ENCODE results near the gene FAM184A. TPM values are rescaled to one million over a fixed set of nuclear protein-coding genes. Genes with fewer than 3 reads are reported as not detected.

FAM184A gene
- total RNA-seq, 6 donors from 2014 or later = 8.4 to 75.4 (median 39.5) TPM

GRCh38 chr6:119067091-119067490 lies 11.4 kb downstream of the FAM184A start:
- Histone ChIP-seq H3K9me3 (no peaks in the 10 kb centered on the region), H3K36me3 (no peaks in the 10 kb centered on the region), H3K4me3 (no peak overlapping the region), H3K4me1 (no peaks in the 10 kb centered on the region), H3K27ac (no peak overlapping the region), H3K27me3 (no peaks in the 10 kb centered on the region)
- DNase-seq (no peak), ATAC-seq (ENCODE audit: low FRiP score in 2 of 2) (no peak)
- TF ChIP-seq EP300 (IDR thresholded peaks at IDR 0.05) (no peak), CTCF (IDR thresholded peaks at IDR 0.05) (no peak), POLR2A (IDR thresholded peaks at IDR 0.05) (no peak), POLR2AphosphoS5 (IDR thresholded peaks at IDR 0.05) (no peak)

- Histone ChIP-seq H3K4me1 (no peaks in the 10 kb centered on the region), H3K27me3 (no peaks in the 10 kb centered on the region), H3K4me3 (no peak overlapping the region), H3K9me3 (no peaks in the 10 kb centered on the region), H3K36me3 (no peaks in the 10 kb centered on the region), H3K27ac (no peak overlapping the region)
- TF ChIP-seq EP300 (IDR thresholded peaks at IDR 0.05) (no peak), POLR2A (IDR thresholded peaks at IDR 0.05) (no peak)
- 77 to 79% methylated on average over 1 of the region's 1 CpG for WGBS, 2 donors
- DNase-seq (no peak), ATAC-seq (ENCODE audit: low FRiP score in 2 of 2) (no peak)
These were observed 11.9 kb downstream of the FAM184A start for GRCh38 chr6:119066517-119066916.

- TF ChIP-seq CTCF (IDR thresholded peaks at IDR 0.05) = no peak
- TF ChIP-seq POLR2AphosphoS5 (IDR thresholded peaks at IDR 0.05) = no peak
- no peak for TF ChIP-seq POLR2A (IDR thresholded peaks at IDR 0.05)
- no peak for TF ChIP-seq EP300 (IDR thresholded peaks at IDR 0.05)
- no peak overlapping the region for H3K27ac ChIP-seq
- no peak for DNase-seq
- no peaks in the 10 kb centered on the region for H3K4me1 ChIP-seq
- H3K27me3 ChIP-seq = no peaks in the 10 kb centered on the region
- ATAC-seq (ENCODE audit: low FRiP score in 2 of 2) = no peak
- 79% methylated on average over 2 of the region's 2 CpGs for WGBS, 2 donors
- no peak overlapping the region for H3K4me3 ChIP-seq
- no peaks in the 10 kb centered on the region for H3K9me3 ChIP-seq
- no peaks in the 10 kb centered on the region for H3K36me3 ChIP-seq
These were observed 12.5 kb downstream of the FAM184A start for GRCh38 chr6:119065955-119066354.

- Histone ChIP-seq H3K4me1 (no peaks in the 10 kb centered on the region), H3K4me3 (no peak overlapping the region), H3K9me3 (no peaks in the 10 kb centered on the region), H3K27ac (no peak overlapping the region), H3K36me3 (no peaks in the 10 kb centered on the region), H3K27me3 (no peaks in the 10 kb centered on the region)
- DNase-seq (no peak), ATAC-seq (ENCODE audit: low FRiP score in 2 of 2) (no peak)
- TF ChIP-seq CTCF (IDR thresholded peaks at IDR 0.05) (no peak), POLR2A (IDR thresholded peaks at IDR 0.05) (no peak), POLR2AphosphoS5 (IDR thresholded peaks at IDR 0.05) (no peak), EP300 (IDR thresholded peaks at IDR 0.05) (no peak)
- 55 to 73% methylated on average over 5 of the region's 5 CpGs for WGBS, 2 donors
These were observed 13.1 kb downstream of the FAM184A start for GRCh38 chr6:119065382-119065781.

- 70 to 71% methylated on average over 5 of the region's 5 CpGs for WGBS, 2 donors
- no peak for ATAC-seq (ENCODE audit: low FRiP score in 2 of 2)
- Histone ChIP-seq H3K36me3 (no peaks in the 10 kb centered on the region), H3K4me1 (no peaks in the 10 kb centered on the region), H3K27ac (no peak overlapping the region), H3K27me3 (no peaks in the 10 kb centered on the region), H3K4me3 (no peak overlapping the region), H3K9me3 (no peaks in the 10 kb centered on the region)
- TF ChIP-seq CTCF (IDR thresholded peaks at IDR 0.05) = no peak
- TF ChIP-seq POLR2A (IDR thresholded peaks at IDR 0.05) = no peak
- no peak for TF ChIP-seq POLR2AphosphoS5 (IDR thresholded peaks at IDR 0.05)
- TF ChIP-seq EP300 (IDR thresholded peaks at IDR 0.05) = no peak
- DNase-seq = no peak
These were observed 15.0 kb downstream of the FAM184A start for GRCh38 chr6:119063491-119063890.
